Motor neuron (in vitro differentiated cells): Measurements from ENCODE around the gene KCNMB2. TPM values are rescaled to one million over a fixed set of nuclear protein-coding genes. Genes with fewer than 3 reads are reported as not detected.
"Not testable (repeated sequence)": the region's sequence is repeated elsewhere in the genome, so short reads cannot be mapped to it uniquely, and the experiment has no call there.

Source experiments
- ATAC-seq, 8 experiments: fragments of 200-7000 bp; cut with Tn5 transposase; replicated peaks in 6 of 8; 2 replicates each; pipeline ENCODE4 v1.8.0; 2021; ENCODE audit warnings: mild to moderate bottlenecking in 8 of 8, moderate library complexity in 8 of 8
- H3K27ac ChIP-seq, 2 donors: fragments of 250-450 bp; sonication (Bioruptor Pico); 2 replicates each; pipeline ENCODE4 v1.9.0; 2021; ENCODE audit warnings: antibody characterized with exemption in 2 of 2, mild to moderate bottlenecking in 2 of 2, moderate library complexity in 1 of 2
- H3K4me1 ChIP-seq, 2 donors: fragments of 250-450 bp; sonication (Bioruptor Pico); replicated peaks in 1 of 2; 2 replicates each; pipeline ENCODE4 v1.6.1; 2021; ENCODE audit warnings: antibody characterized with exemption in 2 of 2, mild to moderate bottlenecking in 2 of 2, moderate library complexity in 1 of 2
- H3K4me3 ChIP-seq, 5 donors: fragments of 250-450 bp; sonication (Bioruptor Pico); 2 replicates each; pipeline ENCODE4 v1.9.0; 2021; ENCODE audit warnings: antibody characterized with exemption in 5 of 5, mild to moderate bottlenecking in 5 of 5, moderate library complexity in 4 of 5
- WGBS, 10 experiments: fragments of 450-650 bp; shearing (Covaris generic); methylation state at CpG; one replicate each; pipeline ENCODE4 v1.0.0; 2022; 5-methylcytosine and 5-hydroxymethylcytosine counted together
- in situ Hi-C, 9 experiments: fragments of 400-800 bp; cut with MboI; loops; one replicate each; pipeline ENCODE4 v1.15.0; 2021; ENCODE audit warnings: low sequenced_read_pairs in 9 of 9, low pct_unique_long_range_greater_than_20kb in 2 of 9; ENCODE audit not compliant: unreplicated experiment in 9 of 9
- total RNA-seq, 8 experiments: library from RNA; unstranded; fragments of 300-600 nt; gene quantifications; 2 replicates each; pipeline versions ENCODE4 v1.2.3 to v1.2.4, GENCODE V29; 2022

Gene KCNMB2
- total RNA-seq, 8 experiments from 2014 or later: 0.18 to 4.3 (median 1.7) TPM

GRCh38 chr3:178510496-178510895 is 25.7 kb upstream of the KCNMB2 start:
- no peak overlapping the region for H3K27ac ChIP-seq

GRCh38 chr3:178512647-178513046 is 23.6 kb upstream of the KCNMB2 start:
- no peak overlapping the region for H3K4me3 ChIP-seq
- ATAC-seq: no peak
- 20 to 95% (median 82%) methylated on average over 1 to 5 of the region's 5 CpGs for WGBS, 10 experiments
- in situ Hi-C loops: no loop called here
- no peak overlapping the region for H3K27ac ChIP-seq
- no peaks in the 10 kb centered on the region for H3K4me1 ChIP-seq

More at GRCh38 chr3:178510496-178510895, 25.7 kb upstream of the KCNMB2 start:
- in situ Hi-C loops: no loop called here
- H3K4me1 ChIP-seq: no peaks in the 10 kb centered on the region
- ATAC-seq: no peak
- no peak overlapping the region for H3K4me3 ChIP-seq

GRCh38 chr3:178513546-178514380 is 22.5 kb upstream of the KCNMB2 start:
- no peak for ATAC-seq
- WGBS, 10 experiments: 0 to 98% (median 76%) methylated on average over 1 to 3 of the region's 3 CpGs
- no peak overlapping the region for H3K27ac ChIP-seq
- H3K4me3 ChIP-seq: no peak overlapping the region
- in situ Hi-C loops: no loop called here
- H3K4me1 ChIP-seq: no peaks in the 10 kb centered on the region

GRCh38 chr3:178514401-178514800 is 21.8 kb upstream of the KCNMB2 start:
- in situ Hi-C loops: no loop called here
- H3K4me3 ChIP-seq: no peak overlapping the region
- 0 to 98% (median 88%) methylated on average over 1 to 2 of the region's 2 CpGs; no CpG with 5 or more reads in 1 of the 10 experiments for WGBS, 10 experiments
- no peak for ATAC-seq
- H3K27ac ChIP-seq: no peak overlapping the region
- no peaks in the 10 kb centered on the region for H3K4me1 ChIP-seq

GRCh38 chr3:178515076-178515744 is 21.0 kb upstream of the KCNMB2 start:
- H3K27ac ChIP-seq, H3K4me3 ChIP-seq, in situ Hi-C loops, H3K4me1 ChIP-seq, ATAC-seq: not testable (repeated sequence)
- 10 to 100% (median 85%) methylated on average over 1 to 6 of the region's 6 CpGs for WGBS, 10 experiments

- no peaks in the 10 kb centered on the region for H3K4me1 ChIP-seq
- in situ Hi-C loops: no loop called here
- no peak overlapping the region for H3K4me3 ChIP-seq
- no peak overlapping the region for H3K27ac ChIP-seq
- WGBS, 10 experiments: 48 to 95% (median 82%) methylated on average over 1 to 7 of the region's 7 CpGs
- ATAC-seq: no peak
Measured at GRCh38 chr3:178517665-178518334, 18.4 kb upstream of the KCNMB2 start.

- peak in 2 of 8 experiments; percentile 41 to 47 for ATAC-seq
- H3K4me1 ChIP-seq: no peaks in the 10 kb centered on the region
- no peak overlapping the region for H3K27ac ChIP-seq
- WGBS, 10 experiments: 19 to 100% (median 76%) methylated on average over 1 to 6 of the region's 6 CpGs
- in situ Hi-C loops: no loop called here
- H3K4me3 ChIP-seq: no peak overlapping the region
Measured at GRCh38 chr3:178518660-178519396, 17.4 kb upstream of the KCNMB2 start.

- no peak for ATAC-seq
- in situ Hi-C loops: no loop called here
- Histone ChIP-seq H3K4me3 (no peak overlapping the region), H3K4me1 (no peaks in the 10 kb centered on the region), H3K27ac (no peak overlapping the region)
- WGBS, 10 experiments: 40 to 100% (median 93%) methylated on average over 2 to 3 of the region's 3 CpGs; no CpG with 5 or more reads in 1 of the 10 experiments
Measured at GRCh38 chr3:178519701-178520100, 16.5 kb upstream of the KCNMB2 start.

- WGBS, 10 experiments: 50 to 100% (median 92%) methylated on average over 1 to 2 of the region's 2 CpGs; no CpG with 5 or more reads in 2 of the 10 experiments
- ATAC-seq: no peak
- in situ Hi-C loops: no loop called here
- H3K4me1 ChIP-seq: no peaks in the 10 kb centered on the region
- no peak overlapping the region for H3K27ac ChIP-seq
- no peak overlapping the region for H3K4me3 ChIP-seq
Measured at GRCh38 chr3:178520451-178520850, 15.8 kb upstream of the KCNMB2 start.

- WGBS, 10 experiments: 10 to 69% (median 41%) methylated on average over 1 to 5 of the region's 5 CpGs; no CpG with 5 or more reads in 1 of the 10 experiments
- H3K4me3 ChIP-seq: no peak overlapping the region
- H3K4me1 ChIP-seq: no peaks in the 10 kb centered on the region
- no peak overlapping the region for H3K27ac ChIP-seq
- in situ Hi-C loops: no loop called here
- peak in 2 of 8 experiments; percentile 27 to 29 for ATAC-seq
Measured at GRCh38 chr3:178522200-178523052, 13.8 kb upstream of the KCNMB2 start.

GRCh38 chr3:178525251-178525650 is 11.0 kb upstream of the KCNMB2 start:
- ATAC-seq: peak in 1 of 8 experiments; percentile 69
- Histone ChIP-seq H3K4me3 (no peak overlapping the region), H3K4me1 (no peaks in the 10 kb centered on the region), H3K27ac (no peak overlapping the region)
- in situ Hi-C loops: no loop called here
- 0 to 93% (median 67%) methylated on average over 2 to 3 of the region's 3 CpGs; no CpG with 5 or more reads in 3 of the 10 experiments for WGBS, 10 experiments

- in situ Hi-C loops: no loop called here
- no peak for ATAC-seq
- Histone ChIP-seq H3K4me1 (no peaks in the 10 kb centered on the region), H3K4me3 (no peak overlapping the region), H3K27ac (no peak overlapping the region)
- 9 to 100% (median 58%) methylated on average over 2 to 3 of the region's 3 CpGs for whole genome bisulfite sequencing, 10 experiments
Measured at GRCh38 chr3:178526291-178526690, 9.9 kb upstream of the KCNMB2 start.
